HL-60 (cell line): Measurements from ENCODE around the gene TRIM47.

Experiments
- CTCF ChIP-seq: IDR thresholded peaks from one replicate; pipeline ENCODE4 v1.5.1; 2011; ENCODE audit warnings: low read length, control low read depth, inconsistent platforms; ENCODE audit not compliant: insufficient read depth
- POLR2AphosphoS5 ChIP-seq: IDR thresholded peaks from 2 replicates; pipeline ENCODE4 v1.6.1; 2012; ENCODE audit warnings: low read depth
- REST ChIP-seq: IDR thresholded peaks from 2 replicates; pipeline ENCODE4 v1.6.1; 2012; ENCODE audit warnings: low read depth; ENCODE audit not compliant: insufficient replicate concordance
- SPI1 ChIP-seq: IDR thresholded peaks from 2 replicates; pipeline ENCODE4 v1.6.1; 2012; ENCODE audit warnings: low read depth, mild to moderate bottlenecking, borderline replicate concordance

GRCh38 chr17:75826561-75827307 lies 51.6 kb downstream of the TRIM47 start:
- TF ChIP-seq CTCF (no peak), SPI1 (no peak), REST (no peak), POLR2AphosphoS5 (0 out of 2 replicates have a peak, but pooled peaks have one; percentile 39)
